Measurements from ENCODE around the gene USP49. TPM values are rescaled to one million over a fixed set of nuclear protein-coding genes. Genes with fewer than 3 reads are reported as not detected.

USP49 gene
- polyA plus RNA-seq, 1 of the 3 experiments (the other 2 are of a cell fraction) = 2.4 TPM

DNA sequence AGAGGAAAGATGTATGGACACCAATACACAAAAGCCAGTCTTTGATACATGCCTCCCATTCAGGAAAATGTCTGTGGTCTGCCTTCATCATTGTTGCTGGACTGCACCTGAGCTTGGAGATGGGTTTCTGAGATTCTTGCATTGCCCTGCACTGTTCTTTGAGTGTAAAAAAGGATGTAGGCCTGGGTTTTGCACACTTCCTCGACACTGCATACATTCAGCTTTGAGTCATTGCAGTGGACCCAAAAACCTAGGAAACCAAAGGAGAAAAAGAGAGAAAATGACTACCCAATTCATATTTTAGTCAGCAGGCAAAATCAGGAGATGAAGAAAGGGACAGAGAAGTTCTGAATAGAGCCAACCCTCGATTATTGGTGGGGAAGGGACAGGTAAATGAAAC, 98.7 kb downstream of the USP49 start (continued):
- TF ChIP-seq NFIC (IDR thresholded peaks at IDR 0.05; ENCODE audit: borderline replicate concordance) (no peak), RAD21 (IDR thresholded peaks at IDR 0.05; ENCODE audit: low read length) (no peak), JUND (IDR thresholded peaks at IDR 0.05) (no peak), NRF1 (IDR thresholded peaks at IDR 0.05; ENCODE audit: low read depth, low read length) (no peak), YY1 (IDR thresholded peaks at IDR 0.05; ENCODE audit: low read depth) (no peak)
- TF ChIP-seq, protein P1, sequence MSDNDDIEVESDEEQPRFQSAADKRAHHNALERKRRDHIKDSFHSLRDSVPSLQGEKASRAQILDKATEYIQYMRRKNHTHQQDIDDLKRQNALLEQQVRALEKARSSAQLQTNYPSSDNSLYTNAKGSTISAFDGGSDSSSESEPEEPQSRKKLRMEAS (IDR thresholded peaks at IDR 0.05; ENCODE audit: low read depth) = no peak

DNA sequence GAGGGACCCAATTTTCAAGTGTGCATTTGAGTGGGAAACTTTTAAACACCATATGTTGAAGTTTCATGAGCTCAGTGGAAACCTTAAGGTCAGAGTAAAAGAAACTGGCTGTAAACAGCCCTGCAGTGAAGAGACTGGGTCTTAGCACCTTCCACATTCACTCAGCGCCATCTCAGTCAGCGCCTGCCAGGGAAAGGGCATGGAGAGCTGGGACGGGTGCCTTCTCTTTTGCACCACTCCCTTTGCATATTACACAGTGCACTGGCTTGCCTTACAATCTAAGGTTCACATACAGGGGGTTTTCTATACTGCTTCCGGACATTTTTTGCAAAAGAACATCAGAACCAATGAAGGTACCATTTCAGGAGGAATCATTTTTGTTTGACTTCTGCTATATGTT, 103.2 kb downstream of the USP49 start:
- ChIA-PET CTCF (interaction anchor here (1.1 to 2.2 kb wide), 3 partner anchors 9 to 190 kb away, joined by 3 to 10 read pairs (median 3); no protein-coding TSS in a partner anchor), POLR2A (interaction anchor here (0.7 kb wide), 1 partner anchor 10 kb away, joined by 3 read pairs; no protein-coding TSS in a partner anchor)
- no peaks in the 10 kb centered on the region for H4K20me1 ChIP-seq (ENCODE audit: insufficient read depth)

DNA sequence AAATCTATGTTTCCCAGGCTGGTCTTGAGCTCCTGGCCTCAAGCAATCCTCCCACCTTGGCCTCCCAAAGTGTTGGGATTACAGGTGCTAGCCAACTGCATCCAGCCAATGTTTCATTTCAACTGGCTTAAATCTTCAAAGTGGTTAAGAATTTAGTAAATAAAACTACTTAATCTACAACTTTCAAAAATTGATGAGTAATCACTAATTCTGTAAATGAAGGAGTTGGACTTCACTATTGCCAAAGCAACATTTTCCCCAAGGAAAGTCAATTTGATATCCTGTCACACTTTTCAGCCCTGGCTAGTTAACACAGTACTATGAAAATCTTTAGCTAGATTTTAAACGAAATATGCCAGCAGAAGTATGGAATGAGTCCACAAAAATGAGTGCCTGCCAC, 103.9 kb downstream of the USP49 start:
- Histone ChIP-seq H3K36me3 (replicated peaks in 1 of 2; ENCODE audit: control insufficient read depth in 1 of 2, insufficient read depth in 2 of 2, low read length in 1 of 2) (peaks cover 31 to 63% of the 10 kb centered on the region in 2 experiments), H3K9ac (no peak overlapping the region), H3K27me3 (ENCODE audit: insufficient read depth) (no peaks in the 10 kb centered on the region), H3K27ac (ENCODE audit: low read depth in 2 of 2, low read length in 1 of 2) (0 out of 4 replicates have a peak overlapping the region, but pooled peaks of 1 of the 2 experiments have one; percentile 1), H3K9me3 (no peaks in the 10 kb centered on the region), H3K79me2 (ENCODE audit: insufficient read depth) (peaks cover 26% of the 10 kb centered on the region), H3K4me1 (ENCODE audit: control insufficient read depth in 1 of 2, insufficient read depth in 2 of 2, low read depth in 1 of 2, low read length in 1 of 2) (peaks cover 8 to 9% of the 10 kb centered on the region in 2 experiments; a peak in 2 of 4 replicates), H3F3A (replicated peaks; ENCODE audit: insufficient read depth) (peaks cover 39% of the 10 kb centered on the region), H3K4me2 (no peak overlapping the region), H4K20me1 (ENCODE audit: insufficient read depth) (no peaks in the 10 kb centered on the region), H2AFZ (ENCODE audit: low read depth) (no peak overlapping the region), H3K4me3 (ENCODE audit: low read depth in 2 of 2, low read length in 1 of 2) (no peak overlapping the region), H3K9me2 (no peaks in the 10 kb centered on the region)
- CTCF ChIA-PET = interaction anchor here (0.9 to 2.2 kb wide), 6 partner anchors 10 to 255 kb away, joined by 3 to 10 read pairs (median 3); no protein-coding TSS in a partner anchor
- TF ChIP-seq FOXJ3 (CRISPR knock-in tag; IDR thresholded peaks at IDR 0.05) (no peak), TCF12 (IDR thresholded peaks at IDR 0.05) (no peak), EP300 (IDR thresholded peaks at IDR 0.05; ENCODE audit: borderline replicate concordance in 1 of 2, low read depth in 1 of 2, low read length in 1 of 2) (no peak), MEF2A (IDR thresholded peaks at IDR 0.05; ENCODE audit: borderline replicate concordance, low read depth) (no peak), NRF1 (IDR thresholded peaks at IDR 0.05; ENCODE audit: low read depth, low read length) (no peak)
- TF ChIP-seq, protein P2, sequence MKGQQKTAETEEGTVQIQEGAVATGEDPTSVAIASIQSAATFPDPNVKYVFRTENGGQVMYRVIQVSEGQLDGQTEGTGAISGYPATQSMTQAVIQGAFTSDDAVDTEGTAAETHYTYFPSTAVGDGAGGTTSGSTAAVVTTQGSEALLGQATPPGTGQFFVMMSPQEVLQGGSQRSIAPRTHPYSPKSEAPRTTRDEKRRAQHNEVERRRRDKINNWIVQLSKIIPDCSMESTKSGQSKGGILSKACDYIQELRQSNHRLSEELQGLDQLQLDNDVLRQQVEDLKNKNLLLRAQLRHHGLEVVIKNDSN (IDR thresholded peaks at IDR 0.05; ENCODE audit: borderline replicate concordance, low read depth) = no peak
- TF ChIP-seq, protein P3, sequence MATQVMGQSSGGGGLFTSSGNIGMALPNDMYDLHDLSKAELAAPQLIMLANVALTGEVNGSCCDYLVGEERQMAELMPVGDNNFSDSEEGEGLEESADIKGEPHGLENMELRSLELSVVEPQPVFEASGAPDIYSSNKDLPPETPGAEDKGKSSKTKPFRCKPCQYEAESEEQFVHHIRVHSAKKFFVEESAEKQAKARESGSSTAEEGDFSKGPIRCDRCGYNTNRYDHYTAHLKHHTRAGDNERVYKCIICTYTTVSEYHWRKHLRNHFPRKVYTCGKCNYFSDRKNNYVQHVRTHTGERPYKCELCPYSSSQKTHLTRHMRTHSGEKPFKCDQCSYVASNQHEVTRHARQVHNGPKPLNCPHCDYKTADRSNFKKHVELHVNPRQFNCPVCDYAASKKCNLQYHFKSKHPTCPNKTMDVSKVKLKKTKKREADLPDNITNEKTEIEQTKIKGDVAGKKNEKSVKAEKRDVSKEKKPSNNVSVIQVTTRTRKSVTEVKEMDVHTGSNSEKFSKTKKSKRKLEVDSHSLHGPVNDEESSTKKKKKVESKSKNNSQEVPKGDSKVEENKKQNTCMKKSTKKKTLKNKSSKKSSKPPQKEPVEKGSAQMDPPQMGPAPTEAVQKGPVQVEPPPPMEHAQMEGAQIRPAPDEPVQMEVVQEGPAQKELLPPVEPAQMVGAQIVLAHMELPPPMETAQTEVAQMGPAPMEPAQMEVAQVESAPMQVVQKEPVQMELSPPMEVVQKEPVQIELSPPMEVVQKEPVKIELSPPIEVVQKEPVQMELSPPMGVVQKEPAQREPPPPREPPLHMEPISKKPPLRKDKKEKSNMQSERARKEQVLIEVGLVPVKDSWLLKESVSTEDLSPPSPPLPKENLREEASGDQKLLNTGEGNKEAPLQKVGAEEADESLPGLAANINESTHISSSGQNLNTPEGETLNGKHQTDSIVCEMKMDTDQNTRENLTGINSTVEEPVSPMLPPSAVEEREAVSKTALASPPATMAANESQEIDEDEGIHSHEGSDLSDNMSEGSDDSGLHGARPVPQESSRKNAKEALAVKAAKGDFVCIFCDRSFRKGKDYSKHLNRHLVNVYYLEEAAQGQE (IDR thresholded peaks at IDR 0.05; ENCODE audit: low read depth, low read length) = no peak
- POLR2A ChIA-PET = interaction anchor here (0.7 to 1.2 kb wide), 2 partner anchors 10 to 58 kb away, joined by 3 read pairs; no protein-coding TSS in a partner anchor
- DNase-seq = no peak
- WGBS (ENCODE audit: low lambda C conversion rate) = 45% methylated on average over 1 of the region's 1 CpG

More for the DNA sequence above, 103.2 kb downstream of the USP49 start:
- Histone ChIP-seq H3K9me2 (no peaks in the 10 kb centered on the region), H3F3A (replicated peaks; ENCODE audit: insufficient read depth) (peaks cover 37% of the 10 kb centered on the region), H3K9me3 (no peaks in the 10 kb centered on the region), H3K27ac (ENCODE audit: low read depth in 2 of 2, low read length in 1 of 2) (0 out of 4 replicates have a peak overlapping the region, but pooled peaks of 1 of the 2 experiments have one; percentile 1), H2AFZ (ENCODE audit: low read depth) (no peak overlapping the region), H3K4me3 (ENCODE audit: low read depth in 2 of 2, low read length in 1 of 2) (no peak overlapping the region), H3K79me2 (ENCODE audit: insufficient read depth) (peaks cover 26% of the 10 kb centered on the region), H3K4me1 (ENCODE audit: control insufficient read depth in 1 of 2, insufficient read depth in 2 of 2, low read depth in 1 of 2, low read length in 1 of 2) (peaks cover 8 to 9% of the 10 kb centered on the region in 2 experiments; a peak in 2 of 4 replicates), H3K4me2 (no peak overlapping the region), H3K9ac (no peak overlapping the region), H3K27me3 (ENCODE audit: insufficient read depth) (no peaks in the 10 kb centered on the region), H3K36me3 (replicated peaks in 1 of 2; ENCODE audit: control insufficient read depth in 1 of 2, insufficient read depth in 2 of 2, low read length in 1 of 2) (peaks cover 31 to 66% of the 10 kb centered on the region in 2 experiments)
- 92% methylated on average over 4 of the region's 4 CpGs for WGBS (ENCODE audit: low lambda C conversion rate)
- DNase-seq = no peak
- TF ChIP-seq YY1 (IDR thresholded peaks at IDR 0.05; ENCODE audit: low read depth) (no peak), MEF2A (IDR thresholded peaks at IDR 0.05; ENCODE audit: borderline replicate concordance, low read depth) (no peak), EZH2phosphoT487 (IDR thresholded peaks at IDR 0.05; ENCODE audit: borderline replicate concordance, low read depth) (no peak), TCF12 (IDR thresholded peaks at IDR 0.05) (no peak), RXRA (IDR thresholded peaks at IDR 0.05; ENCODE audit: borderline replicate concordance, low read depth) (no peak), POLR2AphosphoS5 (IDR thresholded peaks at IDR 0.05; ENCODE audit: low read depth, low read length) (no peak)
- TF ChIP-seq, protein P4, sequence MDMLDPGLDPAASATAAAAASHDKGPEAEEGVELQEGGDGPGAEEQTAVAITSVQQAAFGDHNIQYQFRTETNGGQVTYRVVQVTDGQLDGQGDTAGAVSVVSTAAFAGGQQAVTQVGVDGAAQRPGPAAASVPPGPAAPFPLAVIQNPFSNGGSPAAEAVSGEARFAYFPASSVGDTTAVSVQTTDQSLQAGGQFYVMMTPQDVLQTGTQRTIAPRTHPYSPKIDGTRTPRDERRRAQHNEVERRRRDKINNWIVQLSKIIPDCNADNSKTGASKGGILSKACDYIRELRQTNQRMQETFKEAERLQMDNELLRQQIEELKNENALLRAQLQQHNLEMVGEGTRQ (IDR thresholded peaks at IDR 0.05; ENCODE audit: borderline replicate concordance, low read depth, low read length) = no peak
